ENCODE measurements around the gene NCK2.

DNA sequence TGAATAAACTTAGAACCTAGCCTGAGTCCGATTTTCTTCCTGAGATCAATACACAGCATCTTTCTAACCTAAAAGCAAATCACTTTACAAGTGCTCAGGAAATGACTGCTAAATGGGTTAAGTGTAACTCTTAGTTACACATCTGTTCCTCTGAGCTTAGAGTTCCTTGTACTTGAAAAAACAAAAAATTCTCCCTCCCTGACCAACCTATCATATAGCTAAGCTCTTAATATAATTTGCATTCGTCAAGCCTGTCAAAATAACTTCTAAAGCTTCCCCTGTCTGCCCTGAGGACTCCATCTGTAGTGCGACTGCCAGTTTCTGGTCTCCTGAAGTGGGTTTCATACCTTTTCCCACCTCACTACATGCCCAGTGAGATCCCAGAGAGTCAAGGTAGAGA lies 190.4 kb downstream of the NCK2 start:
- TF ChIP-seq CTCF (conservative IDR thresholded peaks at IDR 0.05 in 1 of 2, IDR thresholded peaks at IDR 0.05 in 1 of 2; ENCODE audit: extremely low read depth in 1 of 2, insufficient read depth in 1 of 2, low read depth in 1 of 2, low read length in 2 of 2) (no peak), EZH2 (IDR thresholded peaks at IDR 0.05; ENCODE audit: borderline replicate concordance, low read length) (no peak)
